ENCODE measurements around the gene ARHGEF7. TPM values are rescaled to one million over a fixed set of nuclear protein-coding genes. Genes with fewer than 3 reads are reported as not detected.

Gene ARHGEF7
- polyA plus RNA-seq, 1 donor from 2014 or later, result 15.5 TPM

DNA sequence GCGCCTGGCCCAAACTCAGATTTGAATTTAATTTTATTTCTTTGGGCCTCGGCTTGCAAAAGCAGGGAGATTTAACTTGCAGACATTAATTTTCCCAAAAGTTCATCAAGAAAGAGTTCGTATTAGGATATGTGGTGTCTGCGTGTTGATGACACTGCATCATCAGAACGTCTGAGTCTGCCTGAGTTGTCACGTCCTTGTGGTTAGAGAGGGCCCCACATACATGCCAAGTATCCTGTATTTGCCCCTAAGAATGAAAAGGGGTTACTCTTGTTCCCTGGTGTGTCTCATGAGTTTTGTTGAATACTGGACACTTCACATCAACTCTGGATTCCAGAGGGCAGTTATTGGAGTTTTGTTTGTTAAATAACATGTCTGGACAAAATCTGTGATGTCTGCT is 199.7 kb downstream of the ARHGEF7 start:
- Mint-ChIP-seq H3K9me3 (peaks cover 7 to 15% (median 7%) of the 10 kb centered on the region in 3 donors), H3K36me3 (peaks cover 27% of the 10 kb centered on the region), H3K4me3 (no peak overlapping the region), H3K4me1 (peaks cover 0 to 4% (median 0%) of the 10 kb centered on the region in 3 donors), H3K27me3 (no peaks in the 10 kb centered on the region), H3K27ac (no peak overlapping the region)

- no peak overlapping the region for H3K27ac Mint-ChIP-seq
Observed at GRCh38 chr13:111315347-111315995, 200.4 kb downstream of the ARHGEF7 start.

GRCh38 chr13:111316161-111316730 is 201.1 kb downstream of the ARHGEF7 start:
- H3K27ac Mint-ChIP-seq, result no peak overlapping the region
- no peak overlapping the region for H3K4me3 Mint-ChIP-seq
- no peaks in the 10 kb centered on the region for H3K4me1 Mint-ChIP-seq
- peaks cover 15% of the 10 kb centered on the region for H3K36me3 Mint-ChIP-seq
- no peaks in the 10 kb centered on the region for H3K27me3 Mint-ChIP-seq
- H3K9me3 Mint-ChIP-seq, result peaks cover 0 to 4% (median 3%) of the 10 kb centered on the region in 3 donors

More at GRCh38 chr13:111315347-111315995, 200.4 kb downstream of the ARHGEF7 start:
- Mint-ChIP-seq H3K9me3 (peaks cover 3 to 11% (median 7%) of the 10 kb centered on the region in 3 donors), H3K4me3 (no peak overlapping the region), H3K27me3 (no peaks in the 10 kb centered on the region), H3K36me3 (peaks cover 22% of the 10 kb centered on the region), H3K4me1 (peaks cover 0 to 2% (median 0%) of the 10 kb centered on the region in 3 donors)

DNA sequence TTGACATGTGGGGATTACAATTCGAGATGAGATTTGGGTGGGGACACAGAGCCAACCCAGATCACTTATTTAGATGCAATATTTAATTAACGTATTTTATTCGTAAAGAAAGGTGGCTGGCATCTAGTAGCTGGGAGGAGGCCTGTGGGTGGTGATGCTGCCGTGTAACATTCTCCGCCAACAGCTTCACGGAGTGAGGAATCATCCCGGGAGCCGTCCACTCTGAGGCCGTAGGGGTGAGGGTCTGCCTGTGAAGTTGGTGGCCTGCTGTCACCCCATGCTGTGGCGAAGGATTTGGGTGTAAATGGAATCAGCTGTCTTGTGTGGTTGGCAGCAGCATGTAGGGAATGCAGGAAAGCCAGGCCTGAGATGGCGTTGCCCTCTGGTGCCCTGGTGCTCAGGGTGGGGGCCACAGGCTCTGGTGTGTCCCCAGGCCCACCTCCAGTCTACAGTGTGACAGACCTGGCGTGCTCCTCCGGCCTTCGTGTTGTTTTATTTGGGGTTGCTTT is 202.0 kb downstream of the ARHGEF7 start:
- no peak overlapping the region for H3K27ac Mint-ChIP-seq
- peaks cover 0 to 1% (median 0%) of the 10 kb centered on the region in 3 donors for H3K9me3 Mint-ChIP-seq
- H3K4me3 Mint-ChIP-seq, result no peak overlapping the region
- peaks cover 13% of the 10 kb centered on the region for H3K36me3 Mint-ChIP-seq
- H3K27me3 Mint-ChIP-seq, result no peaks in the 10 kb centered on the region
- H3K4me1 Mint-ChIP-seq, result no peaks in the 10 kb centered on the region

GRCh38 chr13:111317571-111318345 is 202.6 kb downstream of the ARHGEF7 start:
- Mint-ChIP-seq H3K27me3 (no peaks in the 10 kb centered on the region), H3K4me3 (peak overlapping the region in 1 of 4 donors; percentile 27), H3K36me3 (peaks cover 12% of the 10 kb centered on the region), H3K27ac (no peak overlapping the region), H3K4me1 (no peaks in the 10 kb centered on the region), H3K9me3 (peaks cover 0 to 1% (median 0%) of the 10 kb centered on the region in 3 donors)

DNA sequence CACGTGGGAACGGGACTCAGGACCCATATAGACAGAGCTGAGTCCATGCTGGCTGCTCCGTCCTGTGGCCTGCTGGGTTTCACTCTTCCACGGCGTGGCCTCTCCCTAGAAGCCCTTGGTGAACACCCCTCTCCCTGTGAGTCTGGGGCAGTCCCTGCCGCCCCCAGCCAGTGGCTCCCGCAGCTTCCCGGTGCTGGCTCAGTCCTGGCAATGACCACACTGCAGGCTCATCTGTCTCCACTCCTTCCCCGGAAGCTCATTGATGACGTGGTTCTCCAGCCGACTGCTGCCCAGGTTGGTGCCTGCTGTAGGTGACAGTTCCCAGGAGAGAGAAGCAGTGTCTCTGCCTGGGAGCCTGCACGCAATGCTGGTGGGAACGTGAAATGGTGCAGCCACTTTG is 203.3 kb downstream of the ARHGEF7 start:
- Mint-ChIP-seq H3K9me3 (no peaks in the 10 kb centered on the region), H3K4me1 (no peaks in the 10 kb centered on the region), H3K27me3 (no peaks in the 10 kb centered on the region), H3K27ac (no peak overlapping the region), H3K36me3 (peaks cover 12% of the 10 kb centered on the region), H3K4me3 (no peak overlapping the region)

DNA sequence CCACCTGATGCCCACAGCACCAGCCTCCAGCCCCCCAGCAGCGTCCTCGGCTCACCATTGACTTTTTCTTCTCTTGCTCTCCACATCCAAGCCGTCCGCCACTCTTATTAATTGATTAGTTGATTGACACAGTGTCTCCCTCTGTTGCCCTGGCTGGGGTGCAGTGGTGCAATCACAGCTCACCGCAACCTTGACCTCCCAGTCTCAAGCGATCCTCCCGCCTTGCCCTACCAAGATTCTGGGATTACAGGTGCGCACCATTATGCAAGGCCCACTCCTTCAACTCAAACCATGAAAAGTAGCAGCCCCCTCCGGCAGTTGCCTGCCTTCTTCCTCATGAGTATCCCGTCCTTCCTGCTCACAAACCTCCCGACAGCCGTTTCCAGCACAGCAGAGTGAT is 204.4 kb downstream of the ARHGEF7 start:
- peak overlapping the region in 1 of 3 donors; percentile 23 for H3K27ac Mint-ChIP-seq

GRCh38 chr13:111319998-111320911 is 205.1 kb downstream of the ARHGEF7 start, which contains the start of gene TEX29:
TSS of gene TEX29 (plus strand) at chr13:111320642. CDS start at chr13:111320891, 249 bp downstream.
- Mint-ChIP-seq H3K4me1 (no peaks in the 10 kb centered on the region), H3K27ac (peak within 1 kb of the TSS in 1 of 3 donors; percentile 23), H3K27me3 (no peaks in the 10 kb centered on the region), H3K9me3 (no peaks in the 10 kb centered on the region), H3K4me3 (peak within 1 kb of the TSS in 2 of 4 donors; percentile 56 to 68), H3K36me3 (peaks cover 10% of the 10 kb centered on the region)

More for the DNA sequence above, 204.4 kb downstream of the ARHGEF7 start:
- peak overlapping the region in 2 of 4 donors; percentile 56 to 68 for H3K4me3 Mint-ChIP-seq
- H3K4me1 Mint-ChIP-seq, result no peaks in the 10 kb centered on the region
- H3K36me3 Mint-ChIP-seq, result peaks cover 10% of the 10 kb centered on the region
- no peaks in the 10 kb centered on the region for H3K9me3 Mint-ChIP-seq
- H3K27me3 Mint-ChIP-seq, result no peaks in the 10 kb centered on the region

DNA sequence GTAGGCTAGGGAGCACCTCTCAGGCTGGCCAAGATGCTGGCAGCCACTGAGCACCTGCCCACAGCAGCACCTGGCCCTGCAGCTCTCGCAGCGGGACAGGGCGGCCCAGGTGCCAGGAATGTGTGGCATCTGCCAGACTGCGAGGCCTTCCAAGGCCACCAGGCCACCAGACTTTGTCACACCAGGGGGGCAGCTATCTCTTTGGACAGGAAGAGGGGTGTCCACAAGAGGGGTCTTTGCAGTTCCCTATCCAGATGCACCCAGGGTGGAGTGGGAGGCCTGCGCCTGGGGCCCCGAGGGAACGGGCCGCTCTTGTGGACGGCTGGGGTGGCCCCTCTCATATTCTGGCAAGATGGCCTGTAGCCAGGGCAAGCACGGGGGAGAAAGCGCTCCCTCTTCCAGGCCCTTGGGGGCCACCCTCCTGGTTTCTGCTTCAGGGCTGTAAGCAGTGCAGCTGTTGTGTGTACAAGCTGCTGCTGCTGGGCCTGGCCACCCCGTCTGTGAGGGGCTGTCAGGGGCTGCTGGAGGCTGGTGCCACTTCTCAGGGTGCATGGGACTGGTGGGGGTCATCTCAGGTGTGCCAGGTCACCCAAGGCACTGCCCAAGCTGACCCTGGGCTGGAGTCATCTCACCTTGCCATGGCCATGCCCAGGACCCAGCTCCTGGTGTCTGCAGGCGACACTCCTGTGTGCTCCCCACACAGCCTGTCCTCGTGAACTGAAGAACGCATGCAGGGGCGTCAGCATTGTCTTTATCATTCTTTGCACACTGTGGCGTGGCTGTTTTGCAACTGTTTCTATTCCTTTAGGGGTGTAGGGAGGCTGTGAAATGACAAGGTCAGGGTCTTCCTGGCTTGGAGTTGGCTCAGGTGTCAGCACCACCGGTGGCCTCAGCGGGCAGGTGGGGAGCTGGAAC is 207.1 kb downstream of the ARHGEF7 start:
- H3K27me3 Mint-ChIP-seq, result no peaks in the 10 kb centered on the region
- H3K4me3 Mint-ChIP-seq, result no peak overlapping the region
- no peaks in the 10 kb centered on the region for H3K9me3 Mint-ChIP-seq
- no peaks in the 10 kb centered on the region for H3K4me1 Mint-ChIP-seq
- H3K27ac Mint-ChIP-seq, result no peak overlapping the region
- H3K36me3 Mint-ChIP-seq, result peaks cover 9% of the 10 kb centered on the region

GRCh38 chr13:111322916-111323331 is 207.8 kb downstream of the ARHGEF7 start:
- Mint-ChIP-seq H3K36me3 (peaks cover 9% of the 10 kb centered on the region), H3K4me1 (no peaks in the 10 kb centered on the region), H3K4me3 (no peak overlapping the region), H3K27ac (no peak overlapping the region), H3K9me3 (no peaks in the 10 kb centered on the region), H3K27me3 (no peaks in the 10 kb centered on the region)

GRCh38 chr13:111323549-111323948 is 208.4 kb downstream of the ARHGEF7 start:
- no peak overlapping the region for H3K27ac Mint-ChIP-seq
- H3K36me3 Mint-ChIP-seq, result peaks cover 9% of the 10 kb centered on the region
- no peaks in the 10 kb centered on the region for H3K9me3 Mint-ChIP-seq
- peak overlapping the region in 1 of 4 donors; percentile 63 for H3K4me3 Mint-ChIP-seq
- H3K4me1 Mint-ChIP-seq, result no peaks in the 10 kb centered on the region
- H3K27me3 Mint-ChIP-seq, result no peaks in the 10 kb centered on the region

DNA sequence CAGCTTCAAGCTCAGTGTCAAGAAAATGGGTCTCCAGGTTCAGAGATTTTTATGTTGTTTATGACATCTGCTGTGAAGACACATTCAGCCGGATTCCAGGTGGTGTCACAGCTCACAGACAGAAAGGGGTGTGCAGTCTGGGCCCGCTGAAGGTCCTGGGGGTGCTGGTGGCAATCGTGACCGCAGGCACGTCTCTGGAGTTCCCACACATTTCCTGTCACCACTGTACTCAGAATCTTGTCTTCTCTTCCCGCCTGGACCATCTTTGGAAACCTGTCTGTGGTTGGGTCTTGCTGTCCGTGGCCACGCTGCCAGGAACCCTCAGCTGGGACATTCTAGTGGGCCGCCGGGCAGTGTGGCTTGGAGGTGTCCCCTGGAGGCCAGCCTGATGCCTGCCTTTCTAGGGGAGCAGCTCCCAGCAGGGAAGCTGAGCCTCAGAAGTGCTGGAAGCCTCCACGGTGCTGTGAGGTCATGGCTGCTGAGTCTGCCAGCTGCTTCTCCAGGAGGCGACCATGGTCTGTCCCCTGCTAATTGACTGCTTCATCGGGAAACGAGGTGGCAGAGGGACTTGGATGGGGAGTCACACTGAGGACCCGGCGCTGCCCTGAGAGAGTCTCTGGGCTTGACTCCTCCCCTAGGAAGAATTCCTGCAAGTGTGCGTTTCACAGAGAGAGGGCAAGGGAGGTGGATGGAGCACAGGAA is 209.0 kb downstream of the ARHGEF7 start:
- peak overlapping the region in 1 of 3 donors; percentile 69 for H3K27ac Mint-ChIP-seq
- H3K4me3 Mint-ChIP-seq, result no peak overlapping the region
- H3K27me3 Mint-ChIP-seq, result no peaks in the 10 kb centered on the region
- H3K36me3 Mint-ChIP-seq, result peaks cover 8% of the 10 kb centered on the region
- H3K4me1 Mint-ChIP-seq, result no peaks in the 10 kb centered on the region
- H3K9me3 Mint-ChIP-seq, result no peaks in the 10 kb centered on the region

DNA sequence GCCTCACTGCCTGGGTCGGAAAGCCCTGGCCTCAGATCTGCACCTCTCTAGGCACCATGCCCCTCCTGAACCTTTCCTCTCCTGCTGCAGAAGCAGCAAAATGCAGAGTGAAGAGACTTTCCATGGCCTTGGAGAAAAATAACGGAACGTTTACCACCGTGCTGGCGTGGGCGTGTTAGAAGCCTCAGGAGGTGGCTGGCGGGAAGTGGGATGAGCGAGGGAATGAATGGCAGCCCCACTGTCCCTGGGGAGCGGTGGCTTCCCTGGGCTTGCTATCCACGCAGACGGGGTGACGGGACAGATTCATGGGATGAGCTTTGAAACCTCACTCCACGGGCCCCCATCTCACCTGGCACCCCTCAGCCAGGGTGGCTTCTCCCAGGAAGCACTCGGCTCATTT is 209.6 kb downstream of the ARHGEF7 start:
- H3K9me3 Mint-ChIP-seq, result no peaks in the 10 kb centered on the region
- no peak overlapping the region for H3K4me3 Mint-ChIP-seq
- H3K27me3 Mint-ChIP-seq, result no peaks in the 10 kb centered on the region
- peak overlapping the region in 1 of 3 donors; percentile 69 for H3K27ac Mint-ChIP-seq
- peaks cover 5% of the 10 kb centered on the region for H3K36me3 Mint-ChIP-seq
- no peaks in the 10 kb centered on the region for H3K4me1 Mint-ChIP-seq
